ENCODE measurements around the gene VPS33A. TPM values are rescaled to one million over a fixed set of nuclear protein-coding genes. Genes with fewer than 3 reads are reported as not detected.

Gene VPS33A
- total and polyA plus RNA-seq, 2 experiments from 2014 or later: 19.5 to 48.0 TPM

DNA sequence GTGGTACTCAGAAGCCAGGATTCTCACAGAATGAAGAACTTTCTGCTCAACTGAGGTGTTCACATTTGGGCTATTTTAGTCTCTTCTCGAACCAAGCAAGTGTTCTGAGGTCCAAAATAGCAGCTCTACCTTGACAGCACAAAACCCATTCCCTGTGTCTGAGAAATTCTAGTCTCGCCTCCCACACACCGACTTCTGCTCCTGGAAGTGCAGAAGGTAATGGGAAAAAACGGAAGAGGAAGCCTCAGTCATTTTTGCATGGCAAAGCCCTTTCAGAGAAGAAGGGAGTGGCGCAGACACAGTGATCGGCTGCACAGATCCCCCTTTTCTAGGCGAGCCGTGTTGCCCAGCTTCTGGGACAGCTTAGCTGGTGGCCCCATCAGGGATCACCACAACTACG is 31.2 kb upstream of the VPS33A start:
- no peaks in the 10 kb centered on the region for H3K79me2 ChIP-seq (replicated peaks; ENCODE audit: insufficient read depth)
- no peaks in the 10 kb centered on the region for H3K4me1 ChIP-seq (ENCODE audit: insufficient read depth)
- Mint-ChIP-seq H3K9me3 (no peaks in the 10 kb centered on the region), H3K36me3 (ENCODE audit: low read depth) (no peaks in the 10 kb centered on the region), H3K27me3 (ENCODE audit: insufficient read depth, low read depth, poor library complexity) (peaks cover 2% of the 10 kb centered on the region), H3K4me1 (no peaks in the 10 kb centered on the region), H3K4me3 (no peak overlapping the region), H3K27ac (no peak overlapping the region)
- H3K4me2 ChIP-seq: no peak overlapping the region
- TF ChIP-seq STAT1 (IDR thresholded peaks at IDR 0.05; ENCODE audit: unreplicated experiment): no peak
- TF ChIP-seq POLR2AphosphoS5 (IDR thresholded peaks at IDR 0.05; ENCODE audit: low read depth): no peak
- TF ChIP-seq, protein P1, sequence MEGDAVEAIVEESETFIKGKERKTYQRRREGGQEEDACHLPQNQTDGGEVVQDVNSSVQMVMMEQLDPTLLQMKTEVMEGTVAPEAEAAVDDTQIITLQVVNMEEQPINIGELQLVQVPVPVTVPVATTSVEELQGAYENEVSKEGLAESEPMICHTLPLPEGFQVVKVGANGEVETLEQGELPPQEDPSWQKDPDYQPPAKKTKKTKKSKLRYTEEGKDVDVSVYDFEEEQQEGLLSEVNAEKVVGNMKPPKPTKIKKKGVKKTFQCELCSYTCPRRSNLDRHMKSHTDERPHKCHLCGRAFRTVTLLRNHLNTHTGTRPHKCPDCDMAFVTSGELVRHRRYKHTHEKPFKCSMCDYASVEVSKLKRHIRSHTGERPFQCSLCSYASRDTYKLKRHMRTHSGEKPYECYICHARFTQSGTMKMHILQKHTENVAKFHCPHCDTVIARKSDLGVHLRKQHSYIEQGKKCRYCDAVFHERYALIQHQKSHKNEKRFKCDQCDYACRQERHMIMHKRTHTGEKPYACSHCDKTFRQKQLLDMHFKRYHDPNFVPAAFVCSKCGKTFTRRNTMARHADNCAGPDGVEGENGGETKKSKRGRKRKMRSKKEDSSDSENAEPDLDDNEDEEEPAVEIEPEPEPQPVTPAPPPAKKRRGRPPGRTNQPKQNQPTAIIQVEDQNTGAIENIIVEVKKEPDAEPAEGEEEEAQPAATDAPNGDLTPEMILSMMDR (conservative IDR thresholded peaks at IDR 0.05; ENCODE audit: low read depth in 2 of 2): no peak
- no peaks in the 10 kb centered on the region for H3K27me3 ChIP-seq (ENCODE audit: insufficient read depth)
- H3K36me3 ChIP-seq (ENCODE audit: insufficient read depth): no peaks in the 10 kb centered on the region
- no peaks in the 10 kb centered on the region for H4K20me1 ChIP-seq (replicated peaks; ENCODE audit: insufficient read depth)
- no peak overlapping the region for H3K4me3 ChIP-seq
- H3K27ac ChIP-seq (ENCODE audit: low read depth): no peak overlapping the region
- H3K9me2 ChIP-seq (ENCODE audit: insufficient read depth): no peaks in the 10 kb centered on the region
- no peak for DNase-seq (ENCODE audit: low spot score)
- ATAC-seq: no peak
- H3F3A ChIP-seq (replicated peaks; ENCODE audit: low read depth): no peaks in the 10 kb centered on the region
- H2AFZ ChIP-seq: no peak overlapping the region

GRCh38 chr12:122295877-122296276 is 29.6 kb upstream of the VPS33A start:
- no peaks in the 10 kb centered on the region for H3K36me3 ChIP-seq (ENCODE audit: insufficient read depth)
- no peaks in the 10 kb centered on the region for H3F3A ChIP-seq (replicated peaks; ENCODE audit: low read depth)
- no peaks in the 10 kb centered on the region for H3K27me3 ChIP-seq (ENCODE audit: insufficient read depth)
- no peaks in the 10 kb centered on the region for H4K20me1 ChIP-seq (replicated peaks; ENCODE audit: insufficient read depth)
- no peak overlapping the region for H3K27ac ChIP-seq (ENCODE audit: low read depth)
- Mint-ChIP-seq H3K27me3 (ENCODE audit: insufficient read depth, low read depth, poor library complexity) (peaks cover 3% of the 10 kb centered on the region), H3K27ac (no peak overlapping the region), H3K4me1 (no peaks in the 10 kb centered on the region), H3K9me3 (no peaks in the 10 kb centered on the region), H3K36me3 (ENCODE audit: low read depth) (no peaks in the 10 kb centered on the region), H3K4me3 (no peak overlapping the region)
- DNase-seq (ENCODE audit: low spot score) (no peak), ATAC-seq (no peak)
- no peak overlapping the region for H2AFZ ChIP-seq
- no peaks in the 10 kb centered on the region for H3K9me2 ChIP-seq (ENCODE audit: insufficient read depth)
- no peak overlapping the region for H3K4me2 ChIP-seq
- no peak overlapping the region for H3K4me3 ChIP-seq
- H3K4me1 ChIP-seq (ENCODE audit: insufficient read depth): no peaks in the 10 kb centered on the region
- H3K79me2 ChIP-seq (replicated peaks; ENCODE audit: insufficient read depth): no peaks in the 10 kb centered on the region
- TF ChIP-seq NANOG (IDR thresholded peaks at IDR 0.05; ENCODE audit: borderline replicate concordance) (no peak), EZH2phosphoT487 (IDR thresholded peaks at IDR 0.05; ENCODE audit: unreplicated experiment) (no peak), ZNF331 (CRISPR knock-in tag; IDR thresholded peaks at IDR 0.05; ENCODE audit: low read depth) (no peak), ZNF114 (CRISPR knock-in tag; IDR thresholded peaks at IDR 0.05) (no peak), REST (IDR thresholded peaks at IDR 0.05; ENCODE audit: unreplicated experiment) (no peak), JUNB (IDR thresholded peaks at IDR 0.05; ENCODE audit: unreplicated experiment) (no peak), STAT1 (IDR thresholded peaks at IDR 0.05; ENCODE audit: unreplicated experiment) (no peak)
- TF ChIP-seq, protein P1 (conservative IDR thresholded peaks at IDR 0.05; ENCODE audit: low read depth in 2 of 2): no peak

Measured in GM23338 (cell line).